GM10266 (cell line): Measurements from ENCODE around the gene FYN.

Experiments used
- DNase-seq: peaks from one replicate; pipeline ENCODE4 v3.0.0; 2012; ENCODE audit errors: extremely low spot score
- CTCF ChIP-seq: IDR thresholded peaks from 2 replicates; pipeline ENCODE4 v1.5.1; 2012; ENCODE audit warnings: mild to moderate bottlenecking, low read depth; ENCODE audit not compliant: control insufficient read depth, insufficient read depth; ENCODE audit errors: missing control alignments

The FYN gene

GRCh38 chr6:111731456-111732195 is 141.6 kb downstream of the FYN start:
- DNase-seq, result no peak

GRCh38 chr6:111730864-111731263 is 142.4 kb downstream of the FYN start:
- no peak for TF ChIP-seq CTCF
- no peak for DNase-seq

More at GRCh38 chr6:111731456-111732195, 141.6 kb downstream of the FYN start:
- TF ChIP-seq CTCF, result no peak

GRCh38 chr6:111727802-111728201 is 145.4 kb downstream of the FYN start:
- no peak for TF ChIP-seq CTCF
- no peak for DNase-seq

GRCh38 chr6:111727041-111727440 is 146.2 kb downstream of the FYN start:
- TF ChIP-seq CTCF, result no peak
- DNase-seq, result no peak

- no peak for TF ChIP-seq CTCF
- no peak for DNase-seq
Observed at GRCh38 chr6:111725446-111726112, 147.7 kb downstream of the FYN start.

GRCh38 chr6:111724505-111724904 is 148.7 kb downstream of the FYN start:
- peak; percentile 52 for DNase-seq
- TF ChIP-seq CTCF, result no peak

GRCh38 chr6:111724039-111724438 is 149.2 kb downstream of the FYN start:
- TF ChIP-seq CTCF, result no peak
- DNase-seq, result no peak
